H9 (cell line): ENCODE measurements around the gene ERC2. TPM values are rescaled to one million over a fixed set of nuclear protein-coding genes. Genes with fewer than 3 reads are reported as not detected.

Source experiments
- DNase-seq: peaks from one replicate; pipeline ENCODE4 v3.0.0-alpha.2; 2017
- H2AFZ ChIP-seq: one replicate; pipeline ENCODE4 v1.6.1; 2013; ENCODE audit warnings: mild to moderate bottlenecking, low read length, control low read depth, moderate library complexity
- H2AK5ac ChIP-seq: 2 replicates; pipeline ENCODE4 v1.6.1; 2013; ENCODE audit warnings: low read length, control low read depth, mixed read lengths; ENCODE audit not compliant: insufficient read length
- H2BK120ac ChIP-seq: one replicate; pipeline ENCODE4 v1.6.1; 2013; ENCODE audit warnings: low read depth, mild to moderate bottlenecking, low read length, control low read depth, inconsistent platforms; ENCODE audit not compliant: poor library complexity, severe bottlenecking
- H2BK12ac ChIP-seq: 2 replicates; pipeline ENCODE4 v1.6.1; 2013; ENCODE audit warnings: low read length, control low read depth, mixed read lengths, low read depth; ENCODE audit not compliant: insufficient read length
- H2BK15ac ChIP-seq: 2 replicates; pipeline ENCODE4 v1.6.1; 2013; ENCODE audit warnings: low read depth, low read length, control low read depth
- H2BK20ac ChIP-seq: one replicate; pipeline ENCODE4 v1.6.1; 2013; ENCODE audit warnings: low read depth, mild to moderate bottlenecking, low read length, control low read depth, inconsistent platforms; ENCODE audit not compliant: poor library complexity, severe bottlenecking
- H2BK5ac ChIP-seq: 2 replicates; pipeline ENCODE4 v1.6.1; 2013; ENCODE audit warnings: low read length, control low read depth, mixed read lengths; ENCODE audit not compliant: insufficient read length
- H3K14ac ChIP-seq: 2 replicates; pipeline ENCODE4 v1.6.1; 2013; ENCODE audit warnings: low read length, control low read depth; ENCODE audit not compliant: insufficient read depth
- H3K18ac ChIP-seq: 2 replicates; pipeline ENCODE4 v1.6.1; 2013; ENCODE audit warnings: low read depth, mild to moderate bottlenecking, mixed read lengths, low read length, control low read depth; ENCODE audit not compliant: insufficient read length
- H3K23ac ChIP-seq: 2 replicates; pipeline ENCODE4 v1.6.1; 2013; ENCODE audit warnings: low read length, control low read depth, mixed read lengths, low read depth; ENCODE audit not compliant: insufficient read length
- H3K23me2 ChIP-seq: 2 replicates; pipeline ENCODE4 v1.6.1; 2013; ENCODE audit warnings: low read depth, mild to moderate bottlenecking, mixed read lengths, low read length, control low read depth; ENCODE audit not compliant: insufficient read length, poor library complexity, severe bottlenecking
- H3K27ac ChIP-seq: 2 replicates; pipeline ENCODE4 v1.5.1; 2013; ENCODE audit warnings: low read length, control low read depth, mixed read lengths, low read depth; ENCODE audit not compliant: insufficient read length
- H3K27me3 ChIP-seq: 2 replicates; pipeline ENCODE4 v1.6.1; 2013; ENCODE audit warnings: low read length, control low read depth, inconsistent platforms; ENCODE audit not compliant: insufficient read depth
- H3K4ac ChIP-seq: 2 replicates; pipeline ENCODE4 v1.6.1; 2013; ENCODE audit warnings: low read depth, mild to moderate bottlenecking, control low read depth, inconsistent platforms, low read length, moderate library complexity
- H3K4me1 ChIP-seq: 2 replicates; pipeline ENCODE4 v1.6.1; 2013; ENCODE audit warnings: low read length, control low read depth, inconsistent platforms; ENCODE audit not compliant: insufficient read depth
- H3K4me2 ChIP-seq: 2 replicates; pipeline ENCODE4 v1.6.1; 2013; ENCODE audit warnings: low read length, control low read depth, mixed read lengths; ENCODE audit not compliant: insufficient read length, insufficient read depth
- H3K56ac ChIP-seq: 2 replicates; pipeline ENCODE4 v1.6.1; 2013; ENCODE audit warnings: low read depth, mild to moderate bottlenecking, mixed read lengths, low read length, control low read depth; ENCODE audit not compliant: insufficient read length
- H3K79me1 ChIP-seq: 2 replicates; pipeline ENCODE4 v1.6.1; 2013; ENCODE audit warnings: low read depth, mild to moderate bottlenecking, moderate library complexity, low read length, control low read depth, inconsistent platforms; ENCODE audit not compliant: insufficient read depth, poor library complexity, severe bottlenecking
- H3K79me2 ChIP-seq: 2 replicates; pipeline ENCODE4 v1.6.1; 2013; ENCODE audit warnings: low read length, control low read depth, inconsistent platforms; ENCODE audit not compliant: insufficient read depth
- H3K9ac ChIP-seq: 2 replicates; pipeline ENCODE4 v1.6.1; 2013; ENCODE audit warnings: low read length, control low read depth, mixed read lengths; ENCODE audit not compliant: insufficient read length; ENCODE audit errors: extremely low read depth
- H3K9me3 ChIP-seq: one replicate; pipeline ENCODE4 v1.6.1; 2013; ENCODE audit warnings: low read depth, low read length, inconsistent platforms; ENCODE audit not compliant: control insufficient read depth
- H3T11ph ChIP-seq: one replicate; pipeline ENCODE4 v1.6.1; 2013; ENCODE audit warnings: mild to moderate bottlenecking, low read length, control low read depth, inconsistent platforms
- H4K20me1 ChIP-seq: one replicate; pipeline ENCODE4 v1.6.1; 2013; ENCODE audit not compliant: control insufficient read depth, insufficient read length, insufficient read depth
- H4K5ac ChIP-seq: 2 replicates; pipeline ENCODE4 v1.6.1; 2013; ENCODE audit warnings: low read depth, mild to moderate bottlenecking, mixed read lengths, low read length, control low read depth; ENCODE audit not compliant: insufficient read length
- H4K8ac ChIP-seq: replicated peaks from 2 replicates; pipeline ENCODE4 v1.6.1; 2013; ENCODE audit warnings: low read length, control low read depth, mixed read lengths, low read depth; ENCODE audit not compliant: insufficient read length
- H4K91ac ChIP-seq: 2 replicates; pipeline ENCODE4 v1.6.1; 2013; ENCODE audit warnings: low read depth, mild to moderate bottlenecking, moderate library complexity, mixed read lengths, low read length, control low read depth; ENCODE audit not compliant: insufficient read length
- H3K27ac Mint-ChIP-seq, 3 experiments: 2 replicates in 2 of 3; 3 replicates in 1 of 3; pipeline ENCODE4 v1.8.0; 2020 to 2021; ENCODE audit warnings: mixed read lengths in 3 of 3, mild to moderate bottlenecking in 1 of 3, moderate library complexity in 1 of 3
- H3K27me3 Mint-ChIP-seq: 2 replicates; pipeline ENCODE4 v1.8.0; 2021; ENCODE audit warnings: low read depth, mild to moderate bottlenecking, moderate library complexity, mixed read lengths
- H3K36me3 Mint-ChIP-seq, 3 experiments: 2 replicates in 2 of 3; 3 replicates in 1 of 3; pipeline ENCODE4 v1.8.0; 2020 to 2021; ENCODE audit warnings: low read depth in 3 of 3, mixed read lengths in 3 of 3; ENCODE audit not compliant: insufficient read depth in 1 of 3
- H3K4me1 Mint-ChIP-seq, 2 experiments: 2 replicates each; pipeline ENCODE4 v1.8.0; 2020; ENCODE audit warnings: mixed read lengths in 2 of 2
- H3K4me3 Mint-ChIP-seq, 2 experiments: 2 replicates in 1 of 2; 3 replicates in 1 of 2; pipeline ENCODE4 v1.8.0; 2020 to 2021; ENCODE audit warnings: mild to moderate bottlenecking in 2 of 2, mixed read lengths in 2 of 2, moderate library complexity in 1 of 2
- H3K9me3 Mint-ChIP-seq, 2 experiments: 2 replicates in 1 of 2; 3 replicates in 1 of 2; pipeline ENCODE4 v1.8.0; 2020; ENCODE audit warnings: mild to moderate bottlenecking in 2 of 2, mixed read lengths in 2 of 2, moderate library complexity in 1 of 2
- total RNA-seq: library from RNA; stranded (reverse); gene quantifications from 2 replicates; pipeline ENCODE4 v1.2.1, GENCODE V29; 2021
- TF ChIP-seq, protein P1 (sequence below): fragments of 200-600 bp; sonication (generic); conservative IDR thresholded peaks from 3 replicates; pipeline ENCODE4 v1.8.0; 2021; ENCODE audit warnings: antibody characterized with exemption, mild to moderate bottlenecking

Gene ERC2
- total RNA-seq, 1 experiment from 2014 or later = 15.4 TPM

GRCh38 chr3:55716044-55716443 is 752.2 kb downstream of the ERC2 start:
- H2AFZ ChIP-seq = no peak overlapping the region
- H2AK5ac ChIP-seq = no peak overlapping the region
- no peak overlapping the region for H3K56ac ChIP-seq
- H3K18ac ChIP-seq = no peak overlapping the region
- no peaks in the 10 kb centered on the region for H4K20me1 ChIP-seq
- no peak overlapping the region for H3T11ph ChIP-seq
- H3K23me2 ChIP-seq = no peaks in the 10 kb centered on the region
- H2BK120ac ChIP-seq = no peak overlapping the region
- no peak overlapping the region for H2BK15ac ChIP-seq
- H3K79me2 ChIP-seq = no peaks in the 10 kb centered on the region
- no peaks in the 10 kb centered on the region for H3K9me3 ChIP-seq
- no peaks in the 10 kb centered on the region for H3K79me1 ChIP-seq
- H2BK20ac ChIP-seq = no peak overlapping the region
- H3K14ac ChIP-seq = no peak overlapping the region
- Mint-ChIP-seq H3K4me3 (no peak overlapping the region), H3K27ac (no peak overlapping the region), H3K36me3 (no peaks in the 10 kb centered on the region), H3K4me1 (no peaks in the 10 kb centered on the region), H3K9me3 (no peaks in the 10 kb centered on the region), H3K27me3 (no peaks in the 10 kb centered on the region)
- no peaks in the 10 kb centered on the region for H3K27me3 ChIP-seq
- H2BK5ac ChIP-seq = no peak overlapping the region
- H4K8ac ChIP-seq = no peak overlapping the region
- no peak overlapping the region for H2BK12ac ChIP-seq
- no peak overlapping the region for H3K4ac ChIP-seq
- no peak for DNase-seq
- H3K4me1 ChIP-seq = no peaks in the 10 kb centered on the region
- no peak overlapping the region for H3K4me2 ChIP-seq
- no peak overlapping the region for H3K9ac ChIP-seq
- no peak overlapping the region for H4K5ac ChIP-seq
- H4K91ac ChIP-seq = no peak overlapping the region
- no peak overlapping the region for H3K23ac ChIP-seq
- TF ChIP-seq, protein P1, sequence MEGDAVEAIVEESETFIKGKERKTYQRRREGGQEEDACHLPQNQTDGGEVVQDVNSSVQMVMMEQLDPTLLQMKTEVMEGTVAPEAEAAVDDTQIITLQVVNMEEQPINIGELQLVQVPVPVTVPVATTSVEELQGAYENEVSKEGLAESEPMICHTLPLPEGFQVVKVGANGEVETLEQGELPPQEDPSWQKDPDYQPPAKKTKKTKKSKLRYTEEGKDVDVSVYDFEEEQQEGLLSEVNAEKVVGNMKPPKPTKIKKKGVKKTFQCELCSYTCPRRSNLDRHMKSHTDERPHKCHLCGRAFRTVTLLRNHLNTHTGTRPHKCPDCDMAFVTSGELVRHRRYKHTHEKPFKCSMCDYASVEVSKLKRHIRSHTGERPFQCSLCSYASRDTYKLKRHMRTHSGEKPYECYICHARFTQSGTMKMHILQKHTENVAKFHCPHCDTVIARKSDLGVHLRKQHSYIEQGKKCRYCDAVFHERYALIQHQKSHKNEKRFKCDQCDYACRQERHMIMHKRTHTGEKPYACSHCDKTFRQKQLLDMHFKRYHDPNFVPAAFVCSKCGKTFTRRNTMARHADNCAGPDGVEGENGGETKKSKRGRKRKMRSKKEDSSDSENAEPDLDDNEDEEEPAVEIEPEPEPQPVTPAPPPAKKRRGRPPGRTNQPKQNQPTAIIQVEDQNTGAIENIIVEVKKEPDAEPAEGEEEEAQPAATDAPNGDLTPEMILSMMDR = no peak
- no peak overlapping the region for H3K27ac ChIP-seq
